Stimulated activated CD8-positive, alpha-beta memory T cell treated with anti-CD3 and anti-CD28 coated beads, Interleukin-15, amount 100 ng/mL, for 1 hour (primary cell): ENCODE measurements around the gene TADA2B.
"Not testable (repeated sequence)": the region's sequence is repeated elsewhere in the genome, so short reads cannot be mapped to it uniquely, and the experiment has no call there.

ENCODE experiments used
- DNase-seq: peaks from one replicate; pipeline ENCODE4 v3.0.0-alpha.2; 2020; ENCODE audit warnings: low read depth

TADA2B gene

GRCh38 chr4:7060346-7061150, 17.4 kb downstream of the TADA2B start:
- DNase-seq, result no peak

DNA sequence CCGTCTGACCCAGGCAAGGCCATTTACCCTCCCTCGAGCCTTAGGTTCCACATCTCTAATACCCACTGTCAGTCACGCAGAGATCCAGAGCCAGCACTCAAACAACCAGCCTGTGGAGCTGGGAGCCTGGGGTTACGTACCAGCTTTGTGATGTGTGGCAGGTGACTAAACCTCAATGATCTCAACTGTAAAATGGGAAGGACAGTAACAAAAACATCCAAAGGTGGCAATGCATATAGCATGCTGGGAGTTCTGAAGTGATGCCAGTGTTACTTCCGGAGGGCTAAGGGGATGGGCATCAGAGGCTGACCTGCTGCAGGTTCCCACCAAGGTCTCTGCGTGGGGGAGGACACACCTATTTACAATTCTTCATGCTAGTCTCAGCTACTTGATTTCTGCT, 18.6 kb downstream of the TADA2B start:
- DNase-seq, result no peak

- no peak for DNase-seq
Observed at GRCh38 chr4:7062816-7063215, 19.6 kb downstream of the TADA2B start.

GRCh38 chr4:7063362-7063761, 20.2 kb downstream of the TADA2B start:
- no peak for DNase-seq

- DNase-seq, result no peak
Observed at GRCh38 chr4:7066006-7066405, 22.8 kb downstream of the TADA2B start.

DNA sequence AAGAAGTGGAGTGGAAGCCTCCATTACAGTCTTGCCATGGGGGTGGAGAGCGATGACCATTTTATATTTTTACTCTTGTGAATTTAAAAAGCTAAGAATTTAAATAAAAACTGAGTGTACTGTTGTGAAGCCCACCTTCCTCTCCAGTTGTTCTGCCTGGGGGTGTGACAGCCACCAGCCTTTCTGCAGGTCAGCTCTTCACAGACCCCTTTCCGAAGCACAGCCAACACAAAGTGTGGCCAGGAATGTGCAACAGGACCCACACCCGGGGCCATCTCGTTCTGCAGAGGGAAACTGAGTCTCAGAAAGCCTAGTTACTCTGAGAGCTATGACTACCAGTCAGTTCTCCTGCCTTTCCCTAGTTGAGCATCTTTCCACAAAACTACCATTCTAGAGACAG, 23.3 kb downstream of the TADA2B start:
- no peak for DNase-seq

- no peak for DNase-seq
Observed at GRCh38 chr4:7067126-7067451, 23.9 kb downstream of the TADA2B start.

DNA sequence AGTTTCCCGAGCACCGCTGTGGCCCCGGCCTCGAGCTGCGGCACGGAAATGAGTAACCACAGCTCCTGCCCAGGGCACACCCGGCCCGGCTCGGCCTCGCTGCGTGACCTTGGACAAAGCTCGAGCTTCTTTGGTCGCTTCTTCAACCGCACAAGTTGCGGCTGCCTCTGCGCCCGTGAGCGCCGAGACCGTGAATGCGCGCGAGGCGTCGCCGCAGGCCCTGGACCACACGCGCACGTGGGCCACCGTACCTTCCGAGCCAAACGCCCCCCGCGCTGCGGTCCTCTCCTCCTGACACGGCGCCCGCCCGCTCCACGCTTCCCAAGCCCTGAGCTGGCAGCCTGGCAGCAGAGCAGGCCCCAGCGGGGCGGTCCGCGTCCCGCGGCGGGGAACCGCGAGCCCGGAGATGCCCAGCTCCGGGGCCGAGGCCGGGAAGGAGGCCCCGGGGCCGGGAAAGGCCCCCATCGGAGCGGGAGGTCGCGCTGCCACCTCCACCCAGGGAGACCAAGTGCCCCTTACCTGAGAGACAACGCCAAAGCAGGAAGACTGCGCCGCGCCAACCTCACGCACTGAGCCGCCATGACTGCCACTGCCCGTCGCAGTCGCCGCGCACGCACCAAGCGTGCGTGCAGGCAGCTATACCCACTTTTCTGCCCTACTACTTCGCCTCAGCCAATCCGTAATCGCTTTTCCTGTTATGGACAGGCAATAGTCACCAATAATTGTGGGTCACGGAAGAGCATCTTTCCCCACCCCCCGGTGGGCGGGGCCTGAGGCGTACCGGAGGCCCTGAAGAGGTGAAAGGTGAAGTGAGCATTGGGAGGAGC, 24.5 kb downstream of the TADA2B start, which contains the start of gene GRPEL1:
Gene GRPEL1 (minus strand): TSS at position 613 of the 827 bp plus-strand sequence. CDS start 32 bp downstream, at position 581.
- peak; percentile 100 for DNase-seq

- no peak for DNase-seq
Observed at GRCh38 chr4:7068279-7068842, 25.2 kb downstream of the TADA2B start.

- DNase-seq, result no peak
Observed at GRCh38 chr4:7068883-7069282, 25.7 kb downstream of the TADA2B start.

DNA sequence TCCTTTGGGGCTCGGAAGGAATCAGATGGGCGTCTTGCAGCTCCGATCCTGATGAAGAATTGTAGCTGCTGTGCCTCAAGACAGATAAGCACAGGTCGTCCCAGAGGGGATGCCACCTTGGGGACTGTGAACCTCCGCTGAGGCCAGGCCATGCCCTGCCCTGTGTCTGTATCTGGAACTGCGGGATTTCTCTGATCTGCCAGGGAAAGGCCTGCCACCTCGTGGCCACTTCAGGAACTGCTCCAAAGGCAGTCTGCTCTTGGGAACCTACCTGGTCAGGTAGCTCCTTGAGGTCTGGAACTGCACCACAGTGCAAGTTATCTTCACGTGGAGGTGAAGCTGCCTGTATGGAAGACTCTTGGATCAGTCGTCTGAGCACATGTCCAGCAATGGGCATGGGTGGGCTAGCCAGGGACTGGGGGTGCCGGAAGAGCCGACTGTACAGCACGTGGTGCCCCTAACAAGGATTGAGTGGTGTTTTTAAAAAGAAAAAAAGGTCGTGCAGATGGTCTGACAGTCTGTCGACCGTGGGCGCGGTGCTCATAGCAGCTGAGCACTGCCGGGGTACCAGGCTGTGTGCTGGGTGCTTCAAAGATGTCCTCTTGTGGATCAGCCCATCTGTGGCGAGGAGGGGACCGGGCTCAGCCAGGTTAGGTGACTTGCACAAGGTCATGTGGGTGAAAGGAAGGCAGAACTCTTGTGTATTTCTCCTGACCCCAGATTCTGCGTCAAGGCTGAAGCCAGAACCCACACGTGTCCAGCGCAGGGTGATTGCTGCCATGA, 27.7 kb downstream of the TADA2B start:
- peak; percentile 87 for DNase-seq

DNA sequence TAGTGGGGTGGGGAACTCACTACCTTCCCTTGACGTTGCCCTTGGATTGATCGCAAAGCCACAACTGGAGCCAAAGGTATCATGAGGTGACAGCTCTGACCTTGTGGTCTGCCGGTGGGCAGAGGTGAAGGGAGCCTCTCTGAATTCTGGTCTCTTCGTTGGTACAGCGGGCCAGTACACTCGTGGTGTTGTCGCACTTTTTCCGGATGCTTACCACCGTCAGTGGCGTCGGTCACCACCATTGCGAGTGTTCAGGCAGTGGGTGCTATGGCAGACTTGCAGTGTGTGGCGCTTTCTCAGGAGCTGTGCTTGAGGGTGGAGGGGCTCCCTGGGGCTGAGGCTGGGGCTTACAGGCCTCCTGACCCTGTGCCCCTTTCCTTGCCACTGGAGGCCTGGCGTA, 29.9 kb downstream of the TADA2B start:
- DNase-seq, result no peak

GRCh38 chr4:7073526-7074390, 30.6 kb downstream of the TADA2B start:
- no peak for DNase-seq

- DNase-seq, result no peak
Observed at GRCh38 chr4:7074426-7074825, 31.3 kb downstream of the TADA2B start.

- no peak for DNase-seq
Observed at GRCh38 chr4:7075962-7076695, 33.0 kb downstream of the TADA2B start.

- DNase-seq, result no peak
Observed at GRCh38 chr4:7076696-7077082, 33.5 kb downstream of the TADA2B start.

DNA sequence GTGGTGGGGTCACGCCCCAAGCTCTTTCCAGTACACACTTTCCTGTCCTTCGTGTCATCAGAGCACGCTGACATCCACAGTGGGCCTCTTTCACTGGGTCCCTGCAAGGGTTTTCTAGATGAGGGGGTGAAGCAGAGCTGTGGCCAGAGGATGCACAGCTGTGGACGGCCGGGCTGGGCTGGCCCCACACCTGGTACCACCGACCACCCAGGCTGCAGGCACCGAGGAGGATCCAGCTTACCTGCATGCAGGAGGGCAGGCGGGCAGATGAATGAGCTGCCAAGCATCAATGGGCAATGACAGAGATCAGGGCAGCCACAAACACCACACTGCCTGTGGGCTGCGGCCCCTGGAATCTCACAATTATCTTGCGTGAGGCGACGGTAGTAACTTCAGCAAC, 34.2 kb downstream of the TADA2B start:
- no peak for DNase-seq

- DNase-seq, result no peak
Observed at GRCh38 chr4:7078025-7078424, 34.9 kb downstream of the TADA2B start.

DNA sequence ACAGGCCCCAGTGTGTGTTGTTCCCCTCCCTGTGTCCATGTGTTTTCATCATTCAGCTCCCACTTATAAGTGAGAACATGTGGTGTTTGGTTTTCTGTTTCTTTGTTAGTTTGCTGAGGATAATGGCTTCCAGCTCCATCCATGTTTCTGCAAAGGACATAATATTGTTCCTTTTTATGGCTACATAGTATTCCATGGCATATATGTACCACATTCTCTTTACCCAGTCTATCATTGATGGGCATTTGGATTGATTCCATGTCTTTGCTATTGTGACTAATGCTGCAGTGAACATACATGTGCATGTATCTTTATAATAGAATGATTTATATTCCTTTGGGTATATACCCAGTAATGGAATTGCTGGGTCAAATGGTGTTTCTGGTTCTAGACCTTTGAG, 36.3 kb downstream of the TADA2B start:
- DNase-seq, result not testable (repeated sequence)

DNA sequence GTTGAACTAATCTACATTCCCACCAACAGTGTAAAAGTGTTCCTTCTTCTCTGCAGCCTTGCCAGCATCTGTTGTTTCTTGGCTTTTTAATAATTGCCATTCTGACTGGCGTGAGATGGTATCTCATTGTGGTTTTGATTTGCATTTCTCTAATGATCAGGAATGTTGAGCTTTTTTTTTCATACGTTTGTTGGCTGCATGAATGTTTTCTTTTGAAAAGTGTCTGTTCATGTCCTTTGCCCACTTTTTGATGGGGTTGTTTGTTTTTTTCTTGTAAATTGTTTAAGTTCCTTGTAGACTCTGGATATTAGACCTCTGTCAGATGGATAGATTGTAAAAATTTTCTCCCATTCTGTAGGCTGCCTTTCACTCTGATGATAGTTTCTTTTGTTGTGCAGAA, 36.7 kb downstream of the TADA2B start:
- not testable (repeated sequence) for DNase-seq
